Endothelial cell of umbilical vein (primary cell): ENCODE results near the gene SYNGR4. TPM values are rescaled to one million over a fixed set of nuclear protein-coding genes. Genes with fewer than 3 reads are reported as not detected.

Source experiments
- BruUV-seq: library from RNA; stranded (reverse); fragments of 400-500 nt; replicated peaks from 2 replicates; lab custom pipeline; 2021; lab: Mats Ljungman, UMichigan
- CTCF ChIA-PET: fragments of 300-600, 350-600 bp; sonication (Branson Sonifier 250); formaldehyde crosslinking; loops from one replicate; lab custom pipeline; 2021; ENCODE audit warnings: antibody characterized with exemption, inconsistent platforms; lab: Charles Lee
- POLR2A ChIA-PET: fragments of 300-600, 350-600 bp; sonication (Branson Sonifier 250); formaldehyde crosslinking; loops from one replicate; lab custom pipeline; 2021; ENCODE audit warnings: antibody characterized with exemption, inconsistent platforms; lab: Charles Lee
- DNase-seq: peaks from one replicate; pipeline ENCODE4 v3.0.0-alpha.2; 2011; ENCODE audit warnings: low read depth, low spot score
- FAIRE-seq: peaks from 2 replicates; lab custom pipeline; 2011; peaks lifted over from hg19 to GRCh38; lab: Jason Lieb, UNC
- H2AFZ ChIP-seq: 2 replicates; pipeline ENCODE4 v1.6.0; 2012; ENCODE audit warnings: low read depth, low read length, control low read depth, inconsistent platforms
- H3K27ac ChIP-seq: 2 replicates; pipeline ENCODE4 v1.5.1; 2011; ENCODE audit warnings: low read depth, mild to moderate bottlenecking, control low read depth, low read length, moderate library complexity; ENCODE audit not compliant: insufficient read depth
- H3K27me3 ChIP-seq, 2 experiments: 2 replicates each; pipeline versions ENCODE4 v1.6.0 to v1.6.1; 2011; ENCODE audit warnings: low read length in 2 of 2, mixed read lengths in 1 of 2; ENCODE audit not compliant: control insufficient read depth in 2 of 2, insufficient read depth in 2 of 2
- H3K36me3 ChIP-seq, 2 experiments: 2 replicates in 1 of 2; 3 replicates in 1 of 2; pipeline ENCODE4 v1.5.1; 2011; ENCODE audit warnings: low read length in 2 of 2, mild to moderate bottlenecking in 1 of 2, moderate library complexity in 1 of 2; ENCODE audit not compliant: control insufficient read depth in 2 of 2, insufficient read depth in 2 of 2; ENCODE audit errors: extremely low read depth in 1 of 2
- H3K4me1 ChIP-seq: 3 replicates; pipeline ENCODE4 v1.5.1; 2011; ENCODE audit warnings: mild to moderate bottlenecking, low read length; ENCODE audit not compliant: control insufficient read depth, insufficient read depth; ENCODE audit errors: extremely low read depth
- H3K4me2 ChIP-seq: 2 replicates; pipeline ENCODE4 v1.6.1; 2011; ENCODE audit warnings: low read length, control low read depth, mixed read lengths; ENCODE audit not compliant: insufficient read depth
- H3K4me3 ChIP-seq, 3 experiments: fragments of 200-600 bp in 1 of 3; sonication (generic), shearing (Covaris generic) in 1 of 3; replicated peaks in 1 of 3; 2 replicates each; pipeline ENCODE4 v1.5.1; 2011 to 2016; ENCODE audit warnings: control low read depth in 3 of 3, low read length in 3 of 3, mild to moderate bottlenecking in 2 of 3, inconsistent platforms in 1 of 3, low read depth in 1 of 3, moderate library complexity in 1 of 3; ENCODE audit not compliant: insufficient read depth in 1 of 3
- H3K79me2 ChIP-seq: 2 replicates; pipeline ENCODE4 v1.6.0; 2012; ENCODE audit warnings: low read length, inconsistent platforms; ENCODE audit not compliant: control insufficient read depth, insufficient read depth
- H3K9ac ChIP-seq: replicated peaks from 2 replicates; pipeline ENCODE3; 2011; ENCODE audit warnings: low read length, control low read depth; ENCODE audit not compliant: insufficient read depth; ENCODE audit errors: extremely low read depth
- H3K9me1 ChIP-seq: replicated peaks from 3 replicates; pipeline ENCODE4 v1.6.0; 2011; ENCODE audit warnings: mild to moderate bottlenecking, low read length; ENCODE audit not compliant: control insufficient read depth, insufficient read depth; ENCODE audit errors: extremely low read depth
- H3K9me3 ChIP-seq: replicated peaks from 2 replicates; pipeline ENCODE4 v1.5.1; 2012; ENCODE audit warnings: low read length, inconsistent platforms; ENCODE audit not compliant: control insufficient read depth, insufficient read depth
- H4K20me1 ChIP-seq: replicated peaks from 2 replicates; pipeline ENCODE3; 2011; ENCODE audit warnings: mild to moderate bottlenecking, low read length; ENCODE audit not compliant: control insufficient read depth, insufficient read depth; ENCODE audit errors: extremely low read depth
- EZH2 ChIP-seq: IDR thresholded peaks from 2 replicates; pipeline ENCODE4 v1.6.1; 2012; ENCODE audit warnings: borderline replicate concordance, low read depth, mild to moderate bottlenecking, moderate library complexity, low read length, inconsistent platforms; ENCODE audit not compliant: severe bottlenecking
- FOS ChIP-seq: IDR thresholded peaks from 2 replicates; pipeline ENCODE4 v1.6.1; 2011; ENCODE audit warnings: mild to moderate bottlenecking, low read length, moderate library complexity, borderline replicate concordance; ENCODE audit not compliant: insufficient read depth
- GATA2 ChIP-seq: IDR thresholded peaks from 2 replicates; pipeline ENCODE4 v1.7.0; 2011; ENCODE audit warnings: low read depth, mild to moderate bottlenecking, moderate library complexity, mixed read lengths, low read length; ENCODE audit not compliant: insufficient read length, insufficient read depth
- JUN ChIP-seq: IDR thresholded peaks from 2 replicates; pipeline ENCODE4 v1.6.1; 2011; ENCODE audit warnings: borderline replicate concordance, low read depth; ENCODE audit not compliant: insufficient read length, insufficient read depth
- MYC ChIP-seq: IDR thresholded peaks from one replicate; pipeline ENCODE4 v1.6.1; 2011; ENCODE audit warnings: mild to moderate bottlenecking, low read depth, low read length
- POLR2A ChIP-seq: IDR thresholded peaks from 2 replicates; pipeline ENCODE4 v1.6.1; 2012; ENCODE audit warnings: low read depth, mild to moderate bottlenecking, control low read depth, low read length
- POLR2AphosphoS5 ChIP-seq: IDR thresholded peaks from 2 replicates; pipeline ENCODE4 v1.6.1; 2012; ENCODE audit warnings: low read depth, mild to moderate bottlenecking, control low read depth, low read length, moderate library complexity; ENCODE audit not compliant: insufficient read depth
- dilution Hi-C: fragments of 300-500 bp; cut with MboI; formaldehyde crosslinking; loops from one replicate; pipeline ENCODE4 v1.15.0; 2019; ENCODE audit warnings: low sequenced_read_pairs; ENCODE audit not compliant: extremely low pct_ligation_motif_present
- intact Hi-C: fragments of 100-400 bp; cut with micrococcal nuclease; formaldehyde crosslinking; loops from one replicate; pipeline ENCODE4 v1.10.0; 2022
- polyA plus RNA-seq, 4 experiments: library from polyadenylated mRNA; depleted of rRNA in 3 of 4; stranded (reverse) in 3 of 4; unstranded in 1 of 4; fragments of >200 nt; gene quantifications; 2 replicates each; pipeline versions ENCODE4 v1.2.1 to v1.2.3, GENCODE V29; 2011 to 2012; ENCODE audit warnings: missing spikeins in 1 of 4
- total RNA-seq: library from RNA; stranded (reverse); gene quantifications from 2 replicates; pipeline ENCODE4 v1.2.3, GENCODE V29; 2021
- TF ChIP-seq, protein P1 (sequence below): IDR thresholded peaks from 2 replicates; pipeline ENCODE4 v1.6.1; 2011; ENCODE audit not compliant: insufficient read depth, insufficient read length
- TF ChIP-seq, protein P2 (sequence below), 2 donors: IDR thresholded peaks; 1 replicate in 1 of 2; 2 replicates in 1 of 2; pipeline ENCODE4 v1.5.1; 2011; ENCODE audit warnings: low read length in 2 of 2, mild to moderate bottlenecking in 2 of 2, moderate library complexity in 2 of 2, control low read depth in 1 of 2, inconsistent platforms in 1 of 2, low read depth in 1 of 2; ENCODE audit not compliant: insufficient read depth in 1 of 2; ENCODE audit errors: extremely low read depth in 1 of 2

Gene SYNGR4
- total and polyA plus RNA-seq, 2 donors (not counting 3 experiments of a cell fraction or from before 2014, with no cell fraction given), result not detected

DNA sequence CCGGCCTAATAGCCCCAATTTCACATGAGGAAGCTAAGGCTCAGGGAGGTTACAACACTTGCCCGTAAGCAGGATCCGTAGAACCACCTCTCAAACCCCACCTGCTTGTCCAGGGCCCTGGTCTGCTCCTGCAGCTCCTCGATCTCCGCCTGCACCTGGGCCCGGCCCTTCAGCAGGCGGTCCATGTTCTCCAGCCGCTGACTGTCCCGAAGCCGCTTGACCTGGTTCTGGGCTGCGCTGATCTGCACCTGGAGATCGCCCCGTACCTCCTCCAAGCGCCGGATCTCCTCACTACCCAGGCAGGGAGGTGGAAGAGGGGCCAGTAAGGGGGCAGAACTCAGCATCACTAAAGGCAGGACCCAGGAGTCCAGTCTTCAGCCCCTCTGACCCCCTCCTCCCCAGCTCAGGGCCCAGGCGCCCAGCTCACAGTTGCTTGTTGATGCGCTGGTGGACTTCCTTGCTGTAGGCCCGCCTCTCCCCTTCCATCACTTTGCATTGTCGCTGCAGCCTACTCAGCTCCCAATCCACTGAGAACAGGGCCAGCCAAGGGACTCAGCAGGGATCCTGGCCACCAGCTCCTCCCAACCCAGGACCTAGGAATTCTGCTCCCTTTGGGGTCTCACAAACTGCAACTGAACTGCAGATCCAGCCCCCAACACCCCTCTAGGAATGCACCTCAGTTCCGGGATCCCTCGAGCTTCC is 45.7 kb upstream of the SYNGR4 start:
- dilution Hi-C loops (no loop called here), intact Hi-C loops (no loop called here)
- no peaks in the 10 kb centered on the region for H3K79me2 ChIP-seq
- no peak overlapping the region for H3K27ac ChIP-seq
- H3K9me3 ChIP-seq, result no peaks in the 10 kb centered on the region
- TF ChIP-seq POLR2AphosphoS5, result no peak
- TF ChIP-seq FOS, result no peak
- TF ChIP-seq, protein P1, sequence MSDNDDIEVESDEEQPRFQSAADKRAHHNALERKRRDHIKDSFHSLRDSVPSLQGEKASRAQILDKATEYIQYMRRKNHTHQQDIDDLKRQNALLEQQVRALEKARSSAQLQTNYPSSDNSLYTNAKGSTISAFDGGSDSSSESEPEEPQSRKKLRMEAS, result no peak
- no peak for TF ChIP-seq POLR2A
- no peak for TF ChIP-seq EZH2
- TF ChIP-seq, protein P2, sequence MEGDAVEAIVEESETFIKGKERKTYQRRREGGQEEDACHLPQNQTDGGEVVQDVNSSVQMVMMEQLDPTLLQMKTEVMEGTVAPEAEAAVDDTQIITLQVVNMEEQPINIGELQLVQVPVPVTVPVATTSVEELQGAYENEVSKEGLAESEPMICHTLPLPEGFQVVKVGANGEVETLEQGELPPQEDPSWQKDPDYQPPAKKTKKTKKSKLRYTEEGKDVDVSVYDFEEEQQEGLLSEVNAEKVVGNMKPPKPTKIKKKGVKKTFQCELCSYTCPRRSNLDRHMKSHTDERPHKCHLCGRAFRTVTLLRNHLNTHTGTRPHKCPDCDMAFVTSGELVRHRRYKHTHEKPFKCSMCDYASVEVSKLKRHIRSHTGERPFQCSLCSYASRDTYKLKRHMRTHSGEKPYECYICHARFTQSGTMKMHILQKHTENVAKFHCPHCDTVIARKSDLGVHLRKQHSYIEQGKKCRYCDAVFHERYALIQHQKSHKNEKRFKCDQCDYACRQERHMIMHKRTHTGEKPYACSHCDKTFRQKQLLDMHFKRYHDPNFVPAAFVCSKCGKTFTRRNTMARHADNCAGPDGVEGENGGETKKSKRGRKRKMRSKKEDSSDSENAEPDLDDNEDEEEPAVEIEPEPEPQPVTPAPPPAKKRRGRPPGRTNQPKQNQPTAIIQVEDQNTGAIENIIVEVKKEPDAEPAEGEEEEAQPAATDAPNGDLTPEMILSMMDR (IDR thresholded peaks at IDR 0.05; ENCODE audit: extremely low read depth in 1 of 2, insufficient read depth in 1 of 2, low read depth in 1 of 2, low read length in 2 of 2), result no peak
- no peak for TF ChIP-seq JUN
- no peak for TF ChIP-seq MYC
- no peak for TF ChIP-seq GATA2
- CTCF ChIA-PET, result interaction anchor here (1.0 to 12.8 kb wide), 5 partner anchors 17 to 266 kb away, joined by 3 to 486 read pairs (median 6); partner anchors contain the start of gene KDELR1
- peaks cover 19% of the 10 kb centered on the region for H3K4me1 ChIP-seq
- no peaks in the 10 kb centered on the region for H3K36me3 ChIP-seq
- no peak for FAIRE-seq
- BruUV-seq, result no TSS peak
- no peaks in the 10 kb centered on the region for H3K27me3 ChIP-seq
- DNase-seq, result no peak
- H2AFZ ChIP-seq, result no peak overlapping the region
- no peak overlapping the region for H3K9ac ChIP-seq
- no peak overlapping the region for H3K4me2 ChIP-seq
- H3K4me3 ChIP-seq, result no peak overlapping the region
- H3K9me1 ChIP-seq, result no peaks in the 10 kb centered on the region
- POLR2A ChIA-PET, result interaction anchor here (1.2 kb wide), 1 partner anchor 14 kb away, joined by 3 read pairs; no protein-coding TSS in a partner anchor
- H4K20me1 ChIP-seq, result no peaks in the 10 kb centered on the region
